ENCODE measurements around the gene MTMR11.

The MTMR11 gene

GRCh38 chr1:149925751-149926150, 10.9 kb downstream of the MTMR11 start:
- Histone ChIP-seq H3K14ac (ENCODE audit: low read length) (no peak overlapping the region), H2AFZ (ENCODE audit: low read length) (no peak overlapping the region), H3K79me1 (ENCODE audit: low read depth, low read length) (peaks cover 5% of the 10 kb centered on the region), H3K9ac (ENCODE audit: low read depth, low read length, poor library complexity) (no peak overlapping the region), H3K4me3 (ENCODE audit: low read length in 2 of 2) (peak overlapping the region in 1 of 2 donors; percentile 88), H3K27ac (replicated peaks; ENCODE audit: low read length) (no peak overlapping the region), H4K91ac (ENCODE audit: low read depth, low read length, poor library complexity) (no peak overlapping the region), H3K23ac (ENCODE audit: low read depth, low read length, poor library complexity) (no peak overlapping the region), H2BK5ac (ENCODE audit: low read length) (no peak overlapping the region), H3K27me3 (ENCODE audit: control insufficient read depth in 3 of 3, insufficient read depth in 3 of 3, low read depth in 1 of 3, low read length in 3 of 3) (no peaks in the 10 kb centered on the region), H3K4me1 (ENCODE audit: control insufficient read depth in 2 of 2, insufficient read depth in 1 of 2, low read depth in 1 of 2, low read length in 2 of 2) (peaks cover 8% of the 10 kb centered on the region in 2 donors), H3K9me3 (replicated peaks in 1 of 2; ENCODE audit: control insufficient read depth in 2 of 2, insufficient read depth in 1 of 2, low read depth in 1 of 2, low read length in 2 of 2) (no peaks in the 10 kb centered on the region), H3K18ac (ENCODE audit: low read length) (no peak overlapping the region), H2BK120ac (ENCODE audit: low read depth, low read length) (no peak overlapping the region), H4K8ac (ENCODE audit: low read depth, low read length) (no peak overlapping the region), H2BK12ac (ENCODE audit: low read length) (no peak overlapping the region), H3K4me2 (ENCODE audit: insufficient read depth, low read length, poor library complexity, severe bottlenecking) (no peak overlapping the region), H3K36me3 (replicated peaks in 1 of 2; ENCODE audit: control insufficient read depth in 2 of 2, insufficient read depth in 2 of 2, low read length in 2 of 2) (peaks cover 27 to 53% of the 10 kb centered on the region in 2 donors), H3K4ac (ENCODE audit: low read length) (no peak overlapping the region), H2BK15ac (ENCODE audit: low read length) (no peak overlapping the region), H2AK5ac (ENCODE audit: low read depth, low read length) (no peak overlapping the region)
- WGBS, 2 donors (ENCODE audit: extremely low coverage in 2 of 2, insufficient read length in 2 of 2, insufficient replicate concordance in 1 of 2), result no CpG with 5 or more reads among the region's 2 CpGs
- no peak for DNase-seq (ENCODE audit: low spot score)

- Histone ChIP-seq H3K36me3 (replicated peaks in 1 of 2; ENCODE audit: control insufficient read depth in 2 of 2, insufficient read depth in 2 of 2, low read length in 2 of 2) (peaks cover 27 to 53% of the 10 kb centered on the region in 2 donors), H4K8ac (ENCODE audit: low read depth, low read length) (no peak overlapping the region), H3K18ac (ENCODE audit: low read length) (no peak overlapping the region), H3K14ac (ENCODE audit: low read length) (no peak overlapping the region), H2BK12ac (ENCODE audit: low read length) (no peak overlapping the region), H3K27ac (replicated peaks; ENCODE audit: low read length) (no peak overlapping the region), H3K4me2 (ENCODE audit: insufficient read depth, low read length, poor library complexity, severe bottlenecking) (no peak overlapping the region), H3K4me3 (ENCODE audit: low read length in 2 of 2) (no peak overlapping the region), H2BK120ac (ENCODE audit: low read depth, low read length) (no peak overlapping the region), H3K79me1 (ENCODE audit: low read depth, low read length) (peaks cover 5% of the 10 kb centered on the region), H2BK15ac (ENCODE audit: low read length) (no peak overlapping the region), H2AFZ (ENCODE audit: low read length) (no peak overlapping the region), H3K23ac (ENCODE audit: low read depth, low read length, poor library complexity) (no peak overlapping the region), H4K91ac (ENCODE audit: low read depth, low read length, poor library complexity) (no peak overlapping the region), H3K4ac (ENCODE audit: low read length) (no peak overlapping the region), H3K9me3 (replicated peaks in 1 of 2; ENCODE audit: control insufficient read depth in 2 of 2, insufficient read depth in 1 of 2, low read depth in 1 of 2, low read length in 2 of 2) (no peaks in the 10 kb centered on the region), H3K4me1 (ENCODE audit: control insufficient read depth in 2 of 2, insufficient read depth in 1 of 2, low read depth in 1 of 2, low read length in 2 of 2) (peaks cover 8% of the 10 kb centered on the region in 2 donors), H3K9ac (ENCODE audit: low read depth, low read length, poor library complexity) (no peak overlapping the region), H2BK5ac (ENCODE audit: low read length) (no peak overlapping the region), H2AK5ac (ENCODE audit: low read depth, low read length) (no peak overlapping the region), H3K27me3 (ENCODE audit: control insufficient read depth in 3 of 3, insufficient read depth in 3 of 3, low read depth in 1 of 3, low read length in 3 of 3) (no peaks in the 10 kb centered on the region)
- whole genome bisulfite sequencing, 2 donors (ENCODE audit: extremely low coverage in 2 of 2, insufficient read length in 2 of 2, insufficient replicate concordance in 1 of 2), result no CpG with 5 or more reads among the region's 3 CpGs
- no peak for DNase-seq (ENCODE audit: low spot score)
Measured at GRCh38 chr1:149925345-149925744, 11.3 kb downstream of the MTMR11 start.

- DNase-seq (ENCODE audit: low spot score), result no peak
- H3K9ac ChIP-seq (ENCODE audit: low read depth, low read length, poor library complexity), result no peak overlapping the region
- H3K23ac ChIP-seq (ENCODE audit: low read depth, low read length, poor library complexity), result no peak overlapping the region
- no peak overlapping the region for H4K8ac ChIP-seq (ENCODE audit: low read depth, low read length)
- H3K18ac ChIP-seq (ENCODE audit: low read length), result no peak overlapping the region
- H3K36me3 ChIP-seq (replicated peaks in 1 of 2; ENCODE audit: control insufficient read depth in 2 of 2, insufficient read depth in 2 of 2, low read length in 2 of 2), result peaks cover 27 to 53% of the 10 kb centered on the region in 2 donors
- no peaks in the 10 kb centered on the region for H3K27me3 ChIP-seq (ENCODE audit: control insufficient read depth in 3 of 3, insufficient read depth in 3 of 3, low read depth in 1 of 3, low read length in 3 of 3)
- H2AK5ac ChIP-seq (ENCODE audit: low read depth, low read length), result no peak overlapping the region
- peaks cover 8% of the 10 kb centered on the region in 2 donors for H3K4me1 ChIP-seq (ENCODE audit: control insufficient read depth in 2 of 2, insufficient read depth in 1 of 2, low read depth in 1 of 2, low read length in 2 of 2)
- no peak overlapping the region for H3K4ac ChIP-seq (ENCODE audit: low read length)
- H3K9me3 ChIP-seq (replicated peaks in 1 of 2; ENCODE audit: control insufficient read depth in 2 of 2, insufficient read depth in 1 of 2, low read depth in 1 of 2, low read length in 2 of 2), result no peaks in the 10 kb centered on the region
- H3K14ac ChIP-seq (ENCODE audit: low read length), result no peak overlapping the region
- no CpG with 5 or more reads among the region's 10 CpGs for WGBS, 2 donors (ENCODE audit: extremely low coverage in 2 of 2, insufficient read length in 2 of 2, insufficient replicate concordance in 1 of 2)
- H3K4me2 ChIP-seq (ENCODE audit: insufficient read depth, low read length, poor library complexity, severe bottlenecking), result no peak overlapping the region
- H2BK15ac ChIP-seq (ENCODE audit: low read length), result no peak overlapping the region
- no peak overlapping the region for H4K91ac ChIP-seq (ENCODE audit: low read depth, low read length, poor library complexity)
- H3K79me1 ChIP-seq (ENCODE audit: low read depth, low read length), result peaks cover 5% of the 10 kb centered on the region
- H2AFZ ChIP-seq (ENCODE audit: low read length), result no peak overlapping the region
- no peak overlapping the region for H3K4me3 ChIP-seq (ENCODE audit: low read length in 2 of 2)
- no peak overlapping the region for H3K27ac ChIP-seq (replicated peaks; ENCODE audit: low read length)
- H2BK5ac ChIP-seq (ENCODE audit: low read length), result no peak overlapping the region
- H2BK120ac ChIP-seq (ENCODE audit: low read depth, low read length), result no peak overlapping the region
- no peak overlapping the region for H2BK12ac ChIP-seq (ENCODE audit: low read length)
Measured at GRCh38 chr1:149923626-149924025, 13.1 kb downstream of the MTMR11 start.

- no peak within 1 kb of the TSS for H2BK120ac ChIP-seq (ENCODE audit: low read depth, low read length)
- peak; percentile 64 for DNase-seq (ENCODE audit: low spot score)
- no peak within 1 kb of the TSS for H3K23ac ChIP-seq (ENCODE audit: low read depth, low read length, poor library complexity)
- peak within 1 kb of the TSS; percentile 64 to 90 for H3K4me3 ChIP-seq (ENCODE audit: low read length in 2 of 2)
- H3K14ac ChIP-seq (ENCODE audit: low read length), result no peak within 1 kb of the TSS
- H3K4me2 ChIP-seq (ENCODE audit: insufficient read depth, low read length, poor library complexity, severe bottlenecking), result peak within 1 kb of the TSS; percentile 85
- H3K79me1 ChIP-seq (ENCODE audit: low read depth, low read length), result peaks cover 2% of the 10 kb centered on the region
- peak within 1 kb of the TSS; percentile 82 for H3K18ac ChIP-seq (ENCODE audit: low read length)
- H4K91ac ChIP-seq (ENCODE audit: low read depth, low read length, poor library complexity), result no peak within 1 kb of the TSS
- no peaks in the 10 kb centered on the region for H3K27me3 ChIP-seq (ENCODE audit: control insufficient read depth in 3 of 3, insufficient read depth in 3 of 3, low read depth in 1 of 3, low read length in 3 of 3)
- no CpG with 5 or more reads among the region's 24 CpGs for WGBS, 2 donors (ENCODE audit: extremely low coverage in 2 of 2, insufficient read length in 2 of 2, insufficient replicate concordance in 1 of 2)
- peak within 1 kb of the TSS; percentile 90 for H2AFZ ChIP-seq (ENCODE audit: low read length)
- no peak within 1 kb of the TSS for H2BK12ac ChIP-seq (ENCODE audit: low read length)
- H2AK5ac ChIP-seq (ENCODE audit: low read depth, low read length), result peak within 1 kb of the TSS; percentile 3
- no peak within 1 kb of the TSS for H2BK5ac ChIP-seq (ENCODE audit: low read length)
- peaks cover 4 to 29% of the 10 kb centered on the region in 2 donors for H3K36me3 ChIP-seq (replicated peaks in 1 of 2; ENCODE audit: control insufficient read depth in 2 of 2, insufficient read depth in 2 of 2, low read length in 2 of 2)
- no peak within 1 kb of the TSS for H3K4ac ChIP-seq (ENCODE audit: low read length)
- H2BK15ac ChIP-seq (ENCODE audit: low read length), result no peak within 1 kb of the TSS
- H3K4me1 ChIP-seq (ENCODE audit: control insufficient read depth in 2 of 2, insufficient read depth in 1 of 2, low read depth in 1 of 2, low read length in 2 of 2), result peaks cover 18 to 20% of the 10 kb centered on the region in 2 donors
- H3K9me3 ChIP-seq (replicated peaks in 1 of 2; ENCODE audit: control insufficient read depth in 2 of 2, insufficient read depth in 1 of 2, low read depth in 1 of 2, low read length in 2 of 2), result no peaks in the 10 kb centered on the region
- H3K27ac ChIP-seq (replicated peaks; ENCODE audit: low read length), result no peak within 1 kb of the TSS
- H3K9ac ChIP-seq (ENCODE audit: low read depth, low read length, poor library complexity), result peak within 1 kb of the TSS; percentile 79
- no peak within 1 kb of the TSS for H4K8ac ChIP-seq (ENCODE audit: low read depth, low read length)
Measured at GRCh38 chr1:149917571-149918144, 19.0 kb downstream of the MTMR11 start, which contains the start of gene SV2A. Gene SV2A (minus strand): TSS chr1:149917844. CDS start chr1:149913840, 4,004 bp downstream.
